Measurements from ENCODE around the gene NNMT. TPM values are rescaled to one million over a fixed set of nuclear protein-coding genes. Genes with fewer than 3 reads are reported as not detected.

NNMT gene
- total RNA-seq, 1 experiment from 2014 or later = not detected

- CTCF ChIA-PET = no interaction called here
- no peaks in the 10 kb centered on the region for H3K36me3 ChIP-seq (ENCODE audit: low read depth)
- peaks cover 44% of the 10 kb centered on the region for H3K27me3 ChIP-seq (ENCODE audit: insufficient read depth, low read depth)
- H3K4me2 ChIP-seq = no peak overlapping the region
- no peaks in the 10 kb centered on the region for H3K79me2 ChIP-seq (ENCODE audit: low read depth)
- intact Hi-C loops (cut with micrococcal nuclease; ENCODE audit: unreplicated experiment) = no loop called here
- no peaks in the 10 kb centered on the region for H4K20me1 ChIP-seq (ENCODE audit: insufficient read depth)
- H3K27ac ChIP-seq = no peak overlapping the region
- no peak overlapping the region for H3K4me3 ChIP-seq
- H2AFZ ChIP-seq = no peak overlapping the region
- H3K9me2 ChIP-seq (ENCODE audit: insufficient read depth) = no peaks in the 10 kb centered on the region
- TF ChIP-seq CTCF (conservative IDR thresholded peaks at IDR 0.05) (no peak), EZH2 (IDR thresholded peaks at IDR 0.05; ENCODE audit: low read depth) (no peak)
- no TSS peak for BruUV-seq (replicated peaks)
- DNase-seq = no peak
- no peaks in the 10 kb centered on the region for H3K9me3 ChIP-seq (ENCODE audit: insufficient read depth, low read depth)
- POLR2A ChIA-PET (ENCODE audit: unreplicated experiment) = no interaction called here
- H3F3A ChIP-seq (ENCODE audit: insufficient read depth, low read depth) = no peaks in the 10 kb centered on the region
- H3K4me1 ChIP-seq (replicated peaks; ENCODE audit: insufficient read depth) = no peaks in the 10 kb centered on the region
Observed at GRCh38 chr11:114277637-114278341, 18.4 kb upstream of the NNMT start.

DNA sequence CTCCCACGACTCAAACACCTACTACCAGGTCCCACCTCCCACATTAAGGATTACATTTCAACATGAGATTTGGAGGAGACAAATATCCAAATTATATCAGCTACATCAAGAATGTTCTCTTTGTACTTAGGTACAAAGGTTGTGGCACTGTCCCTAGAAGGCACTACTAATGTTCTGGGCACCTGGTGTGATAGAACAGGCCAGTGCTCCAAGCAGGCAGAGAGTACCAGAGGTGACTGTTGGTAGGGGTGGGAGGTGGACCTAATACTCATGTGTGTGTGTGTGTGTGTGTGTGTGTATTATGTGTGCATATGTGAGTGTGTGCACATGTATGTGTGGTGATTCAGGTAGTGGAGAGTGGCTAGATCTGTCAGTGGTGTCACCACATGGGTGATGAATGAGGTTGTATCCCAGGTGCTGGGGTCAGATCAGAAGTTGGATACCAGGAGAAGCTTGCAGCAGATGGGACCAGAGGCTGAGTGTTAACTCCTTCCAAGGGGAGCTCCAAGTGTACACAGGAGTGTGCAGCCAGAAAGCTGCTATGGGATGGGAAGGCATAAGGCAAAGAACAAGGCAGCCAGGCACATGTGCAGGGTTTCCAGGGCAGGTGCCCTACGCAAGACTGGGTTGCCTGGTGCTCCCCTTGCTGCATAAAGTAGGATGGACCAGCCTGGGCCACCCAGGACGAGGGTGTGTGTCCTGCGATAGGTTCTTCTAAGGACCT lies 17.7 kb upstream of the NNMT start:
- H3K4me2 ChIP-seq = no peak overlapping the region
- BruUV-seq (replicated peaks) = no TSS peak
- peaks cover 37% of the 10 kb centered on the region for H3K27me3 ChIP-seq (ENCODE audit: insufficient read depth, low read depth)
- H3F3A ChIP-seq (ENCODE audit: insufficient read depth, low read depth) = no peaks in the 10 kb centered on the region
- H3K9me3 ChIP-seq (ENCODE audit: insufficient read depth, low read depth) = no peaks in the 10 kb centered on the region
- no peak overlapping the region for H3K4me3 ChIP-seq
- no peaks in the 10 kb centered on the region for H3K4me1 ChIP-seq (replicated peaks; ENCODE audit: insufficient read depth)
- H3K27ac ChIP-seq = no peak overlapping the region
- H2AFZ ChIP-seq = no peak overlapping the region
- no peak for TF ChIP-seq EZH2 (IDR thresholded peaks at IDR 0.05; ENCODE audit: low read depth)
- no peak for TF ChIP-seq CTCF (conservative IDR thresholded peaks at IDR 0.05)
- intact Hi-C loops (cut with micrococcal nuclease; ENCODE audit: unreplicated experiment) = no loop called here
- H3K9me2 ChIP-seq (ENCODE audit: insufficient read depth) = no peaks in the 10 kb centered on the region
- no peak for DNase-seq
- no peaks in the 10 kb centered on the region for H3K36me3 ChIP-seq (ENCODE audit: low read depth)
- ChIA-PET CTCF (no interaction called here), POLR2A (ENCODE audit: unreplicated experiment) (no interaction called here)
- no peaks in the 10 kb centered on the region for H4K20me1 ChIP-seq (ENCODE audit: insufficient read depth)
- no peaks in the 10 kb centered on the region for H3K79me2 ChIP-seq (ENCODE audit: low read depth)

- H3F3A ChIP-seq (ENCODE audit: insufficient read depth, low read depth) = no peaks in the 10 kb centered on the region
- H3K4me2 ChIP-seq = no peak overlapping the region
- no peak for DNase-seq
- H3K27me3 ChIP-seq (ENCODE audit: insufficient read depth, low read depth) = peaks cover 22% of the 10 kb centered on the region; the same call in 1 of the 2 replicates
- no peaks in the 10 kb centered on the region for H3K79me2 ChIP-seq (ENCODE audit: low read depth)
- H3K27ac ChIP-seq = no peak overlapping the region
- H2AFZ ChIP-seq = no peak overlapping the region
- TF ChIP-seq EZH2 (IDR thresholded peaks at IDR 0.05; ENCODE audit: low read depth) (no peak), CTCF (conservative IDR thresholded peaks at IDR 0.05) (no peak)
- no peak overlapping the region for H3K4me3 ChIP-seq
- no peaks in the 10 kb centered on the region for H4K20me1 ChIP-seq (ENCODE audit: insufficient read depth)
- H3K9me2 ChIP-seq (ENCODE audit: insufficient read depth) = no peaks in the 10 kb centered on the region
- intact Hi-C loops (cut with micrococcal nuclease; ENCODE audit: unreplicated experiment) = no loop called here
- ChIA-PET POLR2A (ENCODE audit: unreplicated experiment) (no interaction called here), CTCF (no interaction called here)
- H3K4me1 ChIP-seq (replicated peaks; ENCODE audit: insufficient read depth) = no peaks in the 10 kb centered on the region
- H3K9me3 ChIP-seq (ENCODE audit: insufficient read depth, low read depth) = no peaks in the 10 kb centered on the region
- no peaks in the 10 kb centered on the region for H3K36me3 ChIP-seq (ENCODE audit: low read depth)
- no TSS peak for BruUV-seq (replicated peaks)
Observed at GRCh38 chr11:114279792-114280546, 16.2 kb upstream of the NNMT start.

Data from PC-9 (cell line).